Heart right ventricle (tissue), 16 donors: Measurements from ENCODE around the gene TCTN1. TPM values are rescaled to one million over a fixed set of nuclear protein-coding genes. Genes with fewer than 3 reads are reported as not detected.
"Not testable (repeated sequence)": the region's sequence is repeated elsewhere in the genome, so short reads cannot be mapped to it uniquely, and the experiment has no call there.

Source experiments
- ATAC-seq, 8 donors: fragments of 200-7000 bp; cut with Tn5 transposase; one replicate each; pipeline ENCODE4 v1.9.1; 2020; ENCODE audit warnings: mild to moderate bottlenecking in 8 of 8, moderate library complexity in 8 of 8, moderate number of reproducible peaks in 1 of 8
- DNase-seq, 2 donors: peaks; one replicate each; pipeline ENCODE4 v3.0.0-alpha.2; 2020
- H3K27ac ChIP-seq, 10 donors: fragments of 200-600 bp; sonication (generic) in 2 of 10; one replicate each; pipeline versions ENCODE4 v1.5.0 to v1.8.0; 2020 to 2022; ENCODE audit warnings: mild to moderate bottlenecking in 3 of 10
- H3K27me3 ChIP-seq, 7 donors: fragments of 200-600 bp; one replicate each; pipeline ENCODE4 v1.8.0; 2021 to 2022; ENCODE audit warnings: mild to moderate bottlenecking in 2 of 7
- H3K36me3 ChIP-seq, 9 donors: fragments of 200-600 bp; sonication (generic) in 1 of 9; one replicate each; pipeline versions ENCODE4 v1.5.0 to v1.8.0; 2020 to 2022; ENCODE audit warnings: mild to moderate bottlenecking in 2 of 9
- H3K4me1 ChIP-seq, 9 donors: fragments of 200-600 bp; sonication (generic) in 1 of 9; one replicate each; pipeline versions ENCODE4 v1.5.0 to v1.8.0; 2020 to 2022; ENCODE audit warnings: mild to moderate bottlenecking in 4 of 9
- H3K4me3 ChIP-seq, 10 donors: fragments of 200-600 bp; sonication (generic) in 2 of 10; one replicate each; pipeline versions ENCODE4 v1.5.0 to v1.8.0; 2020 to 2022; ENCODE audit warnings: mild to moderate bottlenecking in 7 of 10, moderate library complexity in 2 of 10
- H3K9me3 ChIP-seq, 11 donors: fragments of 200-600 bp in 10 of 11; sonication (generic) in 2 of 11; one replicate each; pipeline versions ENCODE4 v1.5.0 to v1.8.0; 2013 to 2022; ENCODE audit warnings: mild to moderate bottlenecking in 2 of 11, control low read depth in 1 of 11, moderate library complexity in 1 of 11
- CTCF ChIP-seq, 9 donors: fragments of 200-600 bp; sonication (generic) in 2 of 9; IDR thresholded peaks; one replicate each; pipeline versions ENCODE4 v1.5.0 to v1.8.0; 2021 to 2022; ENCODE audit warnings: antibody characterized with exemption in 9 of 9, mild to moderate bottlenecking in 5 of 9, moderate library complexity in 1 of 9
- WGBS, 2 donors: extraction: QIAGEN DNeasy Blood & Tissue Kit; methylation state at CpG; one replicate each; pipeline ENCODE4 v1.1.7; 2013; ENCODE audit warnings: inconsistent platforms in 1 of 2; 5-methylcytosine and 5-hydroxymethylcytosine counted together
- intact Hi-C, 10 donors: fragments of 100-400 bp; cut with DNase I; formaldehyde crosslinking; loops; one replicate each; pipeline versions ENCODE4 v1.11.1 to v1.14.2; 2022
- polyA plus RNA-seq, 2 donors: library from polyadenylated mRNA; stranded (reverse); fragments of 200-250 nt; gene quantifications; one replicate each; pipeline ENCODE4 v1.2.3, GENCODE V29; 2013
- total RNA-seq, 10 donors: library from RNA; stranded (reverse); fragmentation: NEBNext Ultra II Directional in 3 of 10; extraction: Animal tissue kit (Norgen Biotek cat#: 25700) in 3 of 10; gene quantifications; one replicate each; pipeline versions ENCODE4 v1.2.1 to v1.2.4, GENCODE V29; 2021 to 2023
- donor health status: Arrhythmogenic right ventricular cardiomyopathy.
- donor health status: ischemic (EF 13 %, LVEDD 7.1; RV severe dilation, severe dysfunction).
- donor health status: healthy with polysubstance abuse.
- donor health status: DM: no; HTN: yes; CAD: no.
- donor health status: DM: no; HTN: no; CAD: no.
- donor health status: ischemic (EF 25% LVEDD 6.9; RV normal size, moderate dysfunction).
- donor health status: ischemic (EF 25% LVEDD 5.7; RV mildly dilated, moderate dysfunction).
- donor health status: healthy.
- donor health status: DM: yes; HTN: yes; CAD: no.
- donor health status: Ischemic cardiomyopathy.
- donor health status: ischemic (EF 35%, LVEDD 5.7; RV mildly dilated, moderate dysfunction).
- donor health status: nonischemic (EF 11% LVEDD 7.7; RV severe dilation, severe dysfunction).
- donor health status: DM: yes; HTN: yes; CAD: no.
- donor health status: PGD.
- donor health status: ischemic (EF 29% LVEDD 5.4; RV normal size, mild dysfunction).
- donor health status: nonischemic (EF 23%, LVEDD 6.1; RV moderate dilation, normal function).

The TCTN1 gene
- total and polyA plus RNA-seq, 12 donors: 14.2 to 49.6 (median 25.2) TPM

- no peaks in the 10 kb centered on the region for H3K27me3 ChIP-seq
- intact Hi-C loops: loop anchor here in 2 of 10 donors (2.0 to 5.0 kb wide), 2 partner anchors 87 to 89 kb away; no protein-coding TSS in a partner anchor
- peak overlapping the region in 1 of 10 donors; percentile 59 for H3K27ac ChIP-seq
- no peaks in the 10 kb centered on the region for H3K36me3 ChIP-seq
- DNase-seq (no peak), ATAC-seq (no peak)
- no peak overlapping the region for H3K4me3 ChIP-seq
- H3K4me1 ChIP-seq: peaks cover 0 to 26% (median 0%) of the 10 kb centered on the region in 9 donors
- WGBS, 2 donors: 85 to 89% methylated on average over 4 of the region's 4 CpGs
- no peaks in the 10 kb centered on the region for H3K9me3 ChIP-seq
- no peak for TF ChIP-seq CTCF (IDR thresholded peaks at IDR 0.05)
Observed at GRCh38 chr12:110599334-110599733, 14.6 kb upstream of the TCTN1 start.

GRCh38 chr12:110600254-110600653, 13.7 kb upstream of the TCTN1 start:
- Histone ChIP-seq H3K36me3 (no peaks in the 10 kb centered on the region), H3K9me3 (no peaks in the 10 kb centered on the region), H3K4me3 (no peak overlapping the region), H3K27ac (peak overlapping the region in 1 of 10 donors; percentile 59), H3K27me3 (no peaks in the 10 kb centered on the region), H3K4me1 (peaks cover 0 to 26% (median 0%) of the 10 kb centered on the region in 9 donors)
- DNase-seq (no peak), ATAC-seq (peak in 3 of 8 donors; percentile 51 to 56 (median 54))
- 52 to 59% methylated on average over 4 of the region's 4 CpGs for WGBS, 2 donors
- peak in 8 of 9 donors; percentile 6 to 59 (median 50) for TF ChIP-seq CTCF (IDR thresholded peaks at IDR 0.05)
- intact Hi-C loops: loop anchor here in 9 of 10 donors (1.0 to 10.0 kb wide), 11 partner anchors 48 to 285 kb away; partner anchors contain the start of genes ARPC3 (in 6 of the 9), FAM216A (in 1 of the 9) and GPN3 (in 1 of the 9)

- H3K4me3 ChIP-seq, H3K36me3 ChIP-seq, H3K9me3 ChIP-seq, H3K27me3 ChIP-seq, H3K27ac ChIP-seq: not testable (repeated sequence)
- peak in 7 of 8 donors; percentile 60 to 76 (median 73) for ATAC-seq
- peaks cover 0 to 30% (median 0%) of the 10 kb centered on the region in 9 donors for H3K4me1 ChIP-seq
- peak in 1 of 2 donors; percentile 46 for DNase-seq
- 60 to 61% methylated on average over 14 of the region's 14 CpGs for WGBS, 2 donors
- intact Hi-C loops: loop anchor here in 8 of 10 donors (1.0 to 10.0 kb wide), 9 partner anchors 50 to 283 kb away; partner anchors contain the start of genes ARPC3 (in 5 of the 8), FAM216A (in 1 of the 8) and GPN3 (in 1 of the 8)
- peak; percentile 47 to 80 (median 77) for TF ChIP-seq CTCF (IDR thresholded peaks at IDR 0.05)
Observed at GRCh38 chr12:110602085-110602814, 11.7 kb upstream of the TCTN1 start.

GRCh38 chr12:110606253-110606611, 7.7 kb upstream of the TCTN1 start:
- 93 to 95% methylated on average over 8 of the region's 8 CpGs for whole genome bisulfite sequencing, 2 donors
- TF ChIP-seq CTCF (IDR thresholded peaks at IDR 0.05): no peak
- DNase-seq (no peak), ATAC-seq (no peak)
- Histone ChIP-seq H3K36me3 (no peaks in the 10 kb centered on the region), H3K27me3 (no peaks in the 10 kb centered on the region), H3K27ac (peak overlapping the region in 5 of 10 donors; percentile 17 to 91 (median 51)), H3K9me3 (no peaks in the 10 kb centered on the region), H3K4me1 (peaks cover 0 to 12% (median 0%) of the 10 kb centered on the region in 9 donors), H3K4me3 (peak overlapping the region in 2 of 10 donors; percentile 20 to 35)
- intact Hi-C loops: loop anchor here in 4 of 10 donors (5.0 to 10.0 kb wide), 4 partner anchors 229 to 1099 kb away; no protein-coding TSS in a partner anchor
